Hepatocyte (in vitro differentiated cells): ENCODE measurements around the gene BAIAP2L1. TPM values are rescaled to one million over a fixed set of nuclear protein-coding genes. Genes with fewer than 3 reads are reported as not detected.
"Not testable (repeated sequence)": the region's sequence is repeated elsewhere in the genome, so short reads cannot be mapped to it uniquely, and the experiment has no call there.

ENCODE experiments used
- DNase-seq: peaks from one replicate; pipeline ENCODE4 v3.0.0-alpha.2; 2016; ENCODE audit warnings: low spot score
- H2AFZ ChIP-seq: fragments of 200-600 bp; sonication (generic); 2 replicates; pipeline ENCODE4 v1.6.0; 2016; ENCODE audit warnings: antibody characterized with exemption, mild to moderate bottlenecking
- H3K27ac ChIP-seq: fragments of 200-600 bp; sonication (generic); 2 replicates; pipeline ENCODE4 v1.5.1; 2016; ENCODE audit warnings: mild to moderate bottlenecking
- H3K27me3 ChIP-seq: fragments of 200-600 bp; sonication (generic); 2 replicates; pipeline ENCODE4 v1.6.1; 2016
- H3K36me3 ChIP-seq: fragments of 200-600 bp; sonication (generic); replicated peaks from 2 replicates; pipeline ENCODE4 v1.5.1; 2016; ENCODE audit warnings: low read depth; ENCODE audit not compliant: insufficient read depth
- H3K4me1 ChIP-seq: fragments of 200-600 bp; sonication (generic); 2 replicates; pipeline ENCODE4 v1.5.1; 2016; ENCODE audit warnings: mild to moderate bottlenecking, moderate library complexity; ENCODE audit not compliant: insufficient read depth
- H3K4me2 ChIP-seq: fragments of 200-600 bp; sonication (generic); 2 replicates; pipeline ENCODE4 v1.6.0; 2016
- H3K4me3 ChIP-seq: fragments of 200-600 bp; sonication (generic); 2 replicates; pipeline ENCODE4 v1.5.1; 2016; ENCODE audit warnings: mild to moderate bottlenecking
- H3K79me2 ChIP-seq: fragments of 200-600 bp; sonication (generic); 2 replicates; pipeline ENCODE4 v1.6.0; 2017; ENCODE audit warnings: mild to moderate bottlenecking
- H3K9me2 ChIP-seq: fragments of 200-600 bp; sonication (generic); replicated peaks from 2 replicates; pipeline ENCODE4 v1.6.0; 2017; ENCODE audit warnings: mild to moderate bottlenecking; ENCODE audit not compliant: insufficient read depth
- H3K9me3 ChIP-seq: fragments of 200-600 bp; sonication (generic); 2 replicates; pipeline ENCODE4 v1.5.1; 2016; ENCODE audit warnings: low read depth, mild to moderate bottlenecking
- H4K20me1 ChIP-seq: fragments of 200-600 bp; sonication (generic); 2 replicates; pipeline ENCODE4 v1.6.0; 2016; ENCODE audit warnings: mild to moderate bottlenecking; ENCODE audit not compliant: insufficient read depth, poor library complexity, severe bottlenecking
- EZH2 ChIP-seq: fragments of 200-600 bp; sonication (generic); IDR thresholded peaks from 2 replicates; pipeline ENCODE4 v1.6.1; 2016; ENCODE audit warnings: antibody characterized with exemption, mild to moderate bottlenecking, borderline replicate concordance
- EZH2phosphoT487 ChIP-seq: fragments of 200-600 bp; sonication (generic); IDR thresholded peaks from one replicate; pipeline ENCODE4 v1.6.1; 2018; ENCODE audit warnings: antibody characterized with exemption, mild to moderate bottlenecking, low read depth, moderate library complexity; ENCODE audit not compliant: unreplicated experiment, severe bottlenecking
- WGBS: methylation state at CpG from one replicate; pipeline ENCODE4 v1.1.6; 2016; ENCODE audit warnings: low lambda C conversion rate; ENCODE audit errors: missing lambda C conversion rate; 5-methylcytosine and 5-hydroxymethylcytosine counted together
- polyA plus RNA-seq: library from polyadenylated mRNA; unstranded; fragments of >200 nt; fragmentation: Nextera tagmentation; extraction: Ambion mirVana; gene quantifications from 2 replicates; pipeline ENCODE4 v1.2.1, GENCODE V29; 2016
- total RNA-seq: library from RNA; depleted of rRNA; stranded (reverse); fragments of >200 nt; gene quantifications from 2 replicates; pipeline ENCODE4 v1.2.3, GENCODE V29; 2014
- TF ChIP-seq, protein P1 (sequence below): fragments of 200-600 bp; sonication (generic); IDR thresholded peaks from 2 replicates; pipeline ENCODE4 v1.5.1; 2016; ENCODE audit warnings: antibody characterized with exemption, mild to moderate bottlenecking; ENCODE audit not compliant: poor library complexity

The BAIAP2L1 gene
- total and polyA plus RNA-seq, 2 experiments from 2014 or later, result 25.4 to 32.0 TPM

DNA sequence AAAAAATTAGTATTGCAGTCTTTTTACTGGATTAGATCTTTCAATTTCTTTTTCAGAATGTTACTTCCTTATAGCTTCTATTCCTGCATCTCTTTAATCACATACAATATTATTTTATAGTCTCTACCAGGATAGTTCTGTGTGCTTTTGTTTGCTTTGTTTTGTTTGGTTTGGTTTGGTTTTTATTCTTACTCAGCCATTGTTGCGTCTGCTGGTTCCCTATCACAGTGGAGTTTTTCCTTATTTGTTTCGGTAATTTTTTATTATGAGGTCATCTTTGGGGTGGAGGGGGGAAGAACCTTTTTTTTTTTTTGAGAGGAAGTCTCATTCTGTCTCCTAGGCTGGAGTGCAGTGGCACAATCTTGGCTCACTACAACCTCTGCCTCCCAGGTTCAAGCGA lies 9.0 kb upstream of the BAIAP2L1 start:
- H2AFZ ChIP-seq, result no peak overlapping the region
- H4K20me1 ChIP-seq, result no peaks in the 10 kb centered on the region
- no peaks in the 10 kb centered on the region for H3K79me2 ChIP-seq
- no peak overlapping the region for H3K27ac ChIP-seq
- TF ChIP-seq, protein P1, sequence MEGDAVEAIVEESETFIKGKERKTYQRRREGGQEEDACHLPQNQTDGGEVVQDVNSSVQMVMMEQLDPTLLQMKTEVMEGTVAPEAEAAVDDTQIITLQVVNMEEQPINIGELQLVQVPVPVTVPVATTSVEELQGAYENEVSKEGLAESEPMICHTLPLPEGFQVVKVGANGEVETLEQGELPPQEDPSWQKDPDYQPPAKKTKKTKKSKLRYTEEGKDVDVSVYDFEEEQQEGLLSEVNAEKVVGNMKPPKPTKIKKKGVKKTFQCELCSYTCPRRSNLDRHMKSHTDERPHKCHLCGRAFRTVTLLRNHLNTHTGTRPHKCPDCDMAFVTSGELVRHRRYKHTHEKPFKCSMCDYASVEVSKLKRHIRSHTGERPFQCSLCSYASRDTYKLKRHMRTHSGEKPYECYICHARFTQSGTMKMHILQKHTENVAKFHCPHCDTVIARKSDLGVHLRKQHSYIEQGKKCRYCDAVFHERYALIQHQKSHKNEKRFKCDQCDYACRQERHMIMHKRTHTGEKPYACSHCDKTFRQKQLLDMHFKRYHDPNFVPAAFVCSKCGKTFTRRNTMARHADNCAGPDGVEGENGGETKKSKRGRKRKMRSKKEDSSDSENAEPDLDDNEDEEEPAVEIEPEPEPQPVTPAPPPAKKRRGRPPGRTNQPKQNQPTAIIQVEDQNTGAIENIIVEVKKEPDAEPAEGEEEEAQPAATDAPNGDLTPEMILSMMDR, result no peak
- no peak for TF ChIP-seq EZH2
- no peak for TF ChIP-seq EZH2phosphoT487
- H3K4me3 ChIP-seq, result no peak overlapping the region
- no peak for DNase-seq
- WGBS, result 90% methylated on average over 3 of the region's 3 CpGs
- no peaks in the 10 kb centered on the region for H3K36me3 ChIP-seq
- H3K9me2 ChIP-seq, result no peaks in the 10 kb centered on the region
- no peaks in the 10 kb centered on the region for H3K27me3 ChIP-seq
- no peak overlapping the region for H3K4me2 ChIP-seq
- no peaks in the 10 kb centered on the region for H3K4me1 ChIP-seq
- no peaks in the 10 kb centered on the region for H3K9me3 ChIP-seq

DNA sequence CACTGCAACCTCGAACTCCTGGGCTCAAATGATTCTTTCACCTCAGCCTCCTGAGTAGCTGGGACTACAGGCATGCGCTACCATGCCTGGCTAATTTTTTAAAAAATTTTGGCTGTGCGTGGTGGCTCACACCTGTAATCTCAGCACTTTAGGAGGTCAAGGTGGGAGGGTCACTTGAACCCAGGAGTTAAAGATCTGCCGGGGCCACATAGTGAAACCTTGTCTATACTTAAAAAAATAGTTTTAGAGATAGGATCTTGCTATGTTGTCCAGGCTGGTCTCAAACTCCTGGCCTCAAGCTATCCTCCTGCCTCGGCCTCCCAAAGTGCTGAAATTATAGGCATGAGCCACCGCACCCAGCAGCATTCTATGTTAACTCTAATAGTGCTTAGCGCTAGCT lies 7.3 kb upstream of the BAIAP2L1 start:
- WGBS, result 97% methylated on average over 7 of the region's 7 CpGs
- H3K4me2 ChIP-seq, H3K27me3 ChIP-seq, H3K9me2 ChIP-seq, H3K36me3 ChIP-seq, H3K79me2 ChIP-seq, H2AFZ ChIP-seq, H3K27ac ChIP-seq, H4K20me1 ChIP-seq, DNase-seq, H3K9me3 ChIP-seq, H3K4me1 ChIP-seq, H3K4me3 ChIP-seq: not testable (repeated sequence)

DNA sequence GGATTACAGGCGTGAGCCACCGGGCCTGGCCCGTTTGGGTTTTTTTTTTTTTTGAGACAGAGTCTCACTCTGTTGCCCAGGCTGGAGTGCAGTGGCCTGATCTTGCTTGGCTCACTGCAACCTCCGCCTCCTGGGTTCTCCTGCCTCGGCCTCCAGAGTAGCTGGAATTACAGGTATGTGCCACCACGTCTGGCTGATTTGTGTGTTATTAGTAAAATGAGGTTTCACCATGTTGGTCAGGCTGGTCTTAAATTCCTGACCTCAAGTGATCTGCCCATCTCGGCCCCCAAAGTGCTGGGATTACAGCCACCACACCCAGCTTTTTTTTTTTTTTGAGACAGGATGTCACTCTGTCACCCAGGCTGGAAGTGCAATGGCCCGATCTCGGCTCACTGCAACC lies 5.9 kb upstream of the BAIAP2L1 start:
- Histone ChIP-seq H3K9me3 (no peaks in the 10 kb centered on the region), H4K20me1 (no peaks in the 10 kb centered on the region), H3K9me2 (no peaks in the 10 kb centered on the region), H3K36me3 (no peaks in the 10 kb centered on the region), H3K27me3 (no peaks in the 10 kb centered on the region), H3K4me3 (no peak overlapping the region), H3K4me2 (no peak overlapping the region), H3K27ac (no peak overlapping the region), H3K4me1 (no peaks in the 10 kb centered on the region), H3K79me2 (no peaks in the 10 kb centered on the region), H2AFZ (no peak overlapping the region)
- TF ChIP-seq, protein P1, result no peak
- no peak for TF ChIP-seq EZH2
- no peak for TF ChIP-seq EZH2phosphoT487
- 96% methylated on average over 9 of the region's 9 CpGs for WGBS
- no peak for DNase-seq

DNA sequence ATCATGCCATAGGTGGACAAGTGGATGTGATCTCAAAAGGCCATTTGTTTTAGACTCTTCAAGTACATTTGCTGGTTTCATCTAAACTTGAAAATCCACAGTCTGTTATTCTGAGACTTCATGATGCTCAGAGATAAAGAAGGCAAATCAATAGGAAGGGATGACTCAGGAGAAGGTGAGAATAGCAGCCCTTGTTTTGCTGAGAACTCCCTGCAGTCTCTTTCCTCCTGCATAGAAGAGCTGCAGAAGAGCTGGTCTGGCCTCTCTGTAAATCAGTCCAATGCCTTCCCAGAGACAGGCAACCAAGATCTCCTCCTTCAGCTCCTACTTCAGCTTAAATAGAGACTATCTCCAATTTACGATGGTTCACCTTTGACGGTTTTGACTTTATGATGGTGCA lies 4.0 kb upstream of the BAIAP2L1 start:
- Histone ChIP-seq H3K36me3 (no peaks in the 10 kb centered on the region), H3K4me1 (no peaks in the 10 kb centered on the region)
- 71% methylated on average over 2 of the region's 2 CpGs for WGBS

More for the DNA sequence above, 4.0 kb upstream of the BAIAP2L1 start:
- no peak overlapping the region for H3K27ac ChIP-seq
- TF ChIP-seq, protein P1, result no peak
- TF ChIP-seq EZH2phosphoT487 (no peak), EZH2 (no peak)
- H3K79me2 ChIP-seq, result peaks cover 2% of the 10 kb centered on the region
- no peak overlapping the region for H3K4me3 ChIP-seq
- H3K27me3 ChIP-seq, result no peaks in the 10 kb centered on the region
- H3K9me3 ChIP-seq, result no peaks in the 10 kb centered on the region
- no peak overlapping the region for H3K4me2 ChIP-seq
- H4K20me1 ChIP-seq, result no peaks in the 10 kb centered on the region
- no peak overlapping the region for H2AFZ ChIP-seq
- DNase-seq, result no peak
- no peaks in the 10 kb centered on the region for H3K9me2 ChIP-seq
